Measurements from ENCODE around the gene ACOT7.
"Not testable (repeated sequence)": the region's sequence is repeated elsewhere in the genome, so short reads cannot be mapped to it uniquely, and the experiment has no call there.

Gene ACOT7

DNA sequence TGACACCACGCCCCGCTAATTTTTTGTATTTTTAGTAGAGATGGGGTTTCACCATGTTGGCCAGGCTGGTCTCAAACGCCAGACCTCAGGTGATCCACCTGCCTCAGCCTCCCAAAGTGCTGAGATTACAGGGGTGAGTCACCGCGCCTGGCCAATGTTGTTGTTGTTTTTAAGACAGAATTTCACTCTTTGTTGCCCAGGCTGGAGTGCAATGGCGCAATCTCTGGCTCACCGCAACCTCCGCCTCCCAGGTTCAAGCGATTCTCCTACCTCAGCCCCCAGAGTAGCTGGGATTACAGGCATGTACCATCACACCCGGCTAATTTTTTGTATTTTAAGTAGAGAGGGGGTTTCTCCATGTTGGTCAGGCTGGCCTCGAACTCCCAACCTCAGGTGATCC lies 173.9 kb downstream of the ACOT7 start:
- not testable (repeated sequence) for DNase-seq

DNA sequence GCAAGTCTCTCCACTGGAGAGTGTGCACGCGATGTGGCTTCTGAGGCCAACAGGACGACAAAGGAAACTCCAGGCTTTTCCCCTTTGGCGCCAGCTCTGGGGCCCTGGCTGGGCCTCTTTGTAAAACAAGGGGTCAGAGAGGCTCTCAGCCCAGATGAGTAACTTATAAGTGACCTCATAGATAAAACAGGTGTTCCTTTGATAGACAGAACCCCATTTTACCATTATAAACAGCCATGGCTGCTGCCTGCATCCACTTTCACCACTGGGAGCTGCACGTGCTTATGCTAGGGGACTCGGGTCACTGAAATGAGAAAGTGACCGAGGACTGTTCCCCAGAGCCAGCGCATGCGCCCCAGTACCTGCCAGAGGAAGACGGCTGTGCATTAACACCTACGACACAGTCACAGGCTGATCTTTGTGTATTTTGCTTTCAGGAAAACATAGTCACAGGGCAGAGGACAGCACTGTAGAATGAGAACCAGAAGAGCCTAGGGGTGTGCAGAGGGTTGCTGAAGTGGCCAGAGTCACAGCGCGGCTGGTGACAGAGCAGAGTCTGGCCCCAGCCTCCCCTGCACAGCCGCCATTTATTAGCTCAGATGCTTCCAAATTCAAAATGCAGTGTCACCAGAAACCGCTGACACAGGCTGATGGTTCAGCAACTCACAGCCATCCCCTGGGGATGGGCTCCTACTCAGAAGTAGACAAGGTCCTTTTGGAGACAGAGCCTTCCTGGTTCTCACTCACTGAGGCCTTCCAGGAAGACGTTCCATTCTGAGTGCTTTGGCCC lies 175.0 kb downstream of the ACOT7 start:
- DNase-seq: no peak

Data from CD4-positive, alpha-beta T cell treated with Interleukin-21 for 1 hour (primary cell).